GM18526 (cell line): Measurements from ENCODE around the gene NAP1L5.

Experiments used
- POLR2A ChIP-seq: IDR thresholded peaks from 3 replicates; pipeline ENCODE4 v1.6.1; 2011; ENCODE audit not compliant: insufficient read length; ENCODE audit errors: extremely low read depth

Gene NAP1L5

DNA sequence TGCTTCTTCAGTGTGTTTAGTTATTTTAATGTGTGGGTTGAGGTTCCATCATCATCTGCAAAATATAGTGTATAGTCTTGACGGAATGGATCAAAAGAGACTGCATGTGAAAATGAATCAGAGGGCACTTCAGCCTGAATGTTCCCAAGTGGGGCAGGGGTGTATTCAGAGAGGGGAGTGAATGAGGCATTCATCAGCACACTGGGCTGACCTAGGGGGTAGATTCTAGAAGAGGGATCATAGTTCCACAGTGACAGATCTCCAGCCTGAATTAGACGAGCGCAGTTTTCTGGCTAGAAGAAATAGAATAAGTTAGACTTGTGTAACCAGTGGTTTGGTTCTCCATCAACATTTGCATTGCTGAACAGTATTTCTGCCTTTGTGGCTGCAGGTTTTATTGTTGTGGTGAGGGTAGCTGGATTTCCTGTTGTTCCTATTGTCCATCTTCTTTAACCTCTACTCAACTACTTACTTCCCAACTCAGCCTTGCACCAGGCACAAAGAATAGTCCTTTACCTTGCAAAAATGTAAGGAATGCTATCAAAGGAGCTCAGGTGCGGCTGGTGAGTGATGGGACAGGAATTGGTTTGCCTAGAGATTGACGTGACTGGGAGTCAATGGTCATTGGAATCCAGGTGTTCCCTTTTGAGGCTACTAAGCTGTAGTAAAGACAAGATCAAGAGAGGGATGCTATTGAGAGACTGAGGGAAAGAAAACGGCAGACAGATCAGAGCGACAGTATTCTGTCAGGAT lies 50.9 kb downstream of the NAP1L5 start:
- TF ChIP-seq POLR2A: no peak

DNA sequence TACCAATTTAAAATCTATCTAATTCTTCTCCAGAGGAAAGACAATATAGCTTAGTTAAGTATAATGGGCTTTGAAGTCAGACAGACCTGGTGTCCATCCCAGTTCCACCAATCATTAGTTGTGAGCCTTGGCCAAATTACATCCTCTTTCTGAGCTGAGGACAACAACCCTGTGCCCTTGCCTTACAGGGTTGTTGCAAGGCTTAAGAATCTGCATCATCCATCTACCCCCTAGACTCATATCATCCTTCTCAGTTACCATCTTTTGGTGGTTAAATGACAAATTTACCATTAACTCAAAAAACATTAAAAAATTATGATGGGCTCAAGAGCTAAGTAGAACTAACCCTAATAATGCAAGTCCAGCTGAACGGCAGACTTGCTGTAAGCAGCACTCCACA lies 51.6 kb downstream of the NAP1L5 start:
- TF ChIP-seq POLR2A: no peak
